Stimulated activated naive B cell treated with anti-CD40 and anti-IgM and Interleukin-4, amounts not matched to agents 10 μg/mL and 1 μg/mL and 100 μg/mL, for 72 hours (primary cell): ENCODE data around the gene PRKG1.
"Not testable (repeated sequence)": the region's sequence is repeated elsewhere in the genome, so short reads cannot be mapped to it uniquely, and the experiment has no call there.

Source experiments
- ATAC-seq, 2 donors: fragments of 150-1000 bp; cut with Tn5 transposase; replicated peaks; 2 replicates each; pipeline ENCODE4 v1.10.0; 2021; ENCODE audit warnings: moderate library complexity in 1 of 2
- DNase-seq: peaks from one replicate; pipeline ENCODE4 v3.0.0; 2021
- H3K27ac Mint-ChIP-seq: one replicate; pipeline ENCODE4 v1.8.0; 2022; ENCODE audit warnings: mild to moderate bottlenecking, mixed read lengths
- H3K27me3 Mint-ChIP-seq, 2 donors: one replicate each; pipeline ENCODE4 v1.8.0; 2022; ENCODE audit warnings: mixed read lengths in 2 of 2
- H3K36me3 Mint-ChIP-seq, 2 donors: one replicate each; pipeline ENCODE4 v1.8.0; 2022; ENCODE audit warnings: mixed read lengths in 2 of 2, mild to moderate bottlenecking in 1 of 2
- H3K4me1 Mint-ChIP-seq, 2 donors: one replicate each; pipeline ENCODE4 v1.8.0; 2022; ENCODE audit warnings: mixed read lengths in 2 of 2, mild to moderate bottlenecking in 1 of 2
- H3K4me3 Mint-ChIP-seq, 2 donors: one replicate each; pipeline ENCODE4 v1.8.0; 2022; ENCODE audit warnings: mild to moderate bottlenecking in 2 of 2, mixed read lengths in 2 of 2, moderate library complexity in 1 of 2
- H3K9me3 Mint-ChIP-seq, 2 donors: one replicate each; pipeline ENCODE4 v1.8.0; 2022; ENCODE audit warnings: mixed read lengths in 2 of 2, mild to moderate bottlenecking in 1 of 2

PRKG1 gene

DNA sequence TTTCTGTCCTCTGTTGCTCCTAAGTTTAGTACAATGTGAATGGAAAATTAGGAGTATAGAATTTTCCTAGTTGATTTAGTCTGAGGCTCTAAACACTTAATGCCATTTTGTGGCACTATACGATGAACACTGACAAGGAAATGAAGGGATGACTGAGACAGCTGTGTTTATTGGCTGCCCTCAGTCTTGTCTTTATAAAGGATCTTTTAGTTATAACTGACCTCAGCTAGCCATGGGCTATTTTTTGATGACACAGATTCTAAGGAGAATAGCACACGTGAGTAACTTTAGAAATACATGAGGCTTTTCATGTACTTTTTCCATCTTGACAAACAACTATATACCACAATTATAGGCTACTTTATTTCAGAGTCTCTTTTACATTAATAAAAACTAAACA lies 113.7 kb downstream of the PRKG1 start:
- Mint-ChIP-seq H3K4me1 (no peaks in the 10 kb centered on the region), H3K9me3 (no peaks in the 10 kb centered on the region), H3K4me3 (no peak overlapping the region), H3K27ac (no peak overlapping the region), H3K27me3 (no peaks in the 10 kb centered on the region), H3K36me3 (no peaks in the 10 kb centered on the region)
- DNase-seq (no peak), ATAC-seq (no peak)

DNA sequence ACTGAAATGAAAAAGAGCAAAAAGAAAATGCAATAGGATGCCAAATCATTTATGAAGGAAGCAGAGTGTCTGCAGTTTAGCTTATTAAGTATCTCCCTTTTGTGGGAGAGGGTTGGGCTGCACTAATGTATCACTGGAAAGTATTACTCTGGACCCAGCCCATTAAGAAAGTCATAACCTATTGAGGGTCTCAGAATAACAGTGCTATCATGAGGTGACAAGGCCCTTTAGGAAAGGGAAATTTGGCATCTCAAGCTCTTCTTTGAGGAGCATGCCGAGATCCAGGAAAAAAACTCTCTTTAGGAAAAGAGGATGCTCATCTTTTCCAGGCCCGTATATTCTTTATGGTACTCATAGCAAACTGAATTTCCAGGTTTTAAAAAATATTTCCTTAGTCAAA lies 114.6 kb downstream of the PRKG1 start:
- DNase-seq: no peak
- Mint-ChIP-seq H3K9me3 (no peaks in the 10 kb centered on the region), H3K36me3 (no peaks in the 10 kb centered on the region), H3K27me3 (no peaks in the 10 kb centered on the region), H3K4me1 (no peaks in the 10 kb centered on the region), H3K4me3 (no peak overlapping the region), H3K27ac (no peak overlapping the region)
- no peak for ATAC-seq

DNA sequence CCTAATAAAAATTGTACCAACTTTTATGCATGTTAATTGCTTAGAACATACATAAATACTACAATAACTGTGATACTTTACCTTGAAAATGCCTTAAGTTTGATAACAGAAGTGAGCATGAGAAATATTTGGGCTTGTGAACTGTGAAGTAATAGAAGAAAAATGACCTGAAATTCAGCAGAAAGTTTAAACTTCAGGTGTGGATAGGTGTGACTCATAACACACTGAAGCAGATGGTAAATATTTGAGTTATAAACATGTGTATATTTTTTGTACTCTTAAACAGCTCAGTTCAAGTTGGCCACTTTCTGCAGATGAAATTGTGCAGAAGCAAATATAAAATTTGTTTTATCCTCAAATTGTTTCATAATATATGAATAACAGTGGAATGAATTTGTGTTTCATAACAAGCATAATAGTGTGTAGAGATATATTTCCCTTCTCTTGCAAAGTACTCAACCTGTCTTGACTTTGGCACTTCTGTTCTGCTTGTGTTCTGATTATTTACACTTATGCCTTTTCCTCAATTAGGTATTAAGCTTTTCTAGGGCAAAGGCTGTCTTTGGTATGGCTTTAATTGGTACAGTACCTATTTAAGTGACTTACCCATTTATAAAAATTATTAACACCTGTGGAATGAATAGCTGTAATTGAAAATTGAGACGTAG lies 122.4 kb downstream of the PRKG1 start:
- DNase-seq (no peak), ATAC-seq (no peak)
- no peaks in the 10 kb centered on the region for H3K9me3 Mint-ChIP-seq
- no peaks in the 10 kb centered on the region for H3K4me1 Mint-ChIP-seq
- H3K4me3 Mint-ChIP-seq: no peak overlapping the region
- H3K36me3 Mint-ChIP-seq: no peaks in the 10 kb centered on the region
- no peaks in the 10 kb centered on the region for H3K27me3 Mint-ChIP-seq
- no peak overlapping the region for H3K27ac Mint-ChIP-seq

DNA sequence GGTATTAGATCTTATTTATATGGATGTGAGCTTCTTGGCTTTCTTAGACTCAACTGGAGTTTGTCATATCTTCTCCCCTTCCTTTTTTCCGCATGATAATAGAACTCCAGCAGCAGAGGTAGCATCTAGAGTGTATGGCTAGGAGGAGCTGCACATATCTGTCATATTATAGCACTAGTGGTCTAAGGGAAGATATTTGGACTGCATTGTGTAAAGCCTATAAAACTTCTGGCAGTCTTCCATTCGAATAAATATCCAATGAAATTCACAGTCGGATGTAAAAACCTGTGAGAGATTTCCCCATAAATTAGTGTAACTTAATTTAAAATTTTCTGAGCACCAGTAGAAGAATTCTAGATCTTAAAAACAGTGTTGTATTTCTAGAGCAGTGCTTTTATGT lies 123.9 kb downstream of the PRKG1 start:
- ATAC-seq (no peak), DNase-seq (no peak)
- Mint-ChIP-seq H3K9me3 (no peaks in the 10 kb centered on the region), H3K27ac (no peak overlapping the region), H3K4me3 (no peak overlapping the region), H3K27me3 (no peaks in the 10 kb centered on the region), H3K4me1 (no peaks in the 10 kb centered on the region), H3K36me3 (no peaks in the 10 kb centered on the region)

DNA sequence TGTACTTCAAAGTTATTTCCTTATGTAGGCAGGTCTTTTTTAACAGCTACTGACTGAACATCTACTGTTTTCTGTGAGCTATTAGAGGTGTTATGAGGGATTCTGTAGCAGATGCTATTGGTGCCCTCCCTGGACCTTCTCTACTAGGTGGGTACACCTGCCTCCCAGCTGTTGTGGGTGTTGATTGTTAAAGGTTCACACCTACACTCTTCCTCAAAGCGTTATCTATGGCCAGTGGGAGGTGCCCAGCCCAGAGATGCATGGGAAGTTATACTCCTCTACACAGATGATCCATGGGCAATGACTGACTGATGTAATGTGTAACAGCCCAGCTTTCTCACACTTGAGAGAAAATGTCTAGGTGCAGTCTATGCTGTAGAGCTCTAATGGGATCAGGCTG lies 127.7 kb downstream of the PRKG1 start:
- no peaks in the 10 kb centered on the region for H3K9me3 Mint-ChIP-seq
- H3K4me1 Mint-ChIP-seq: no peaks in the 10 kb centered on the region
- H3K4me3 Mint-ChIP-seq: no peak overlapping the region
- ATAC-seq (no peak), DNase-seq (no peak)
- no peaks in the 10 kb centered on the region for H3K27me3 Mint-ChIP-seq
- no peaks in the 10 kb centered on the region for H3K36me3 Mint-ChIP-seq
- no peak overlapping the region for H3K27ac Mint-ChIP-seq

DNA sequence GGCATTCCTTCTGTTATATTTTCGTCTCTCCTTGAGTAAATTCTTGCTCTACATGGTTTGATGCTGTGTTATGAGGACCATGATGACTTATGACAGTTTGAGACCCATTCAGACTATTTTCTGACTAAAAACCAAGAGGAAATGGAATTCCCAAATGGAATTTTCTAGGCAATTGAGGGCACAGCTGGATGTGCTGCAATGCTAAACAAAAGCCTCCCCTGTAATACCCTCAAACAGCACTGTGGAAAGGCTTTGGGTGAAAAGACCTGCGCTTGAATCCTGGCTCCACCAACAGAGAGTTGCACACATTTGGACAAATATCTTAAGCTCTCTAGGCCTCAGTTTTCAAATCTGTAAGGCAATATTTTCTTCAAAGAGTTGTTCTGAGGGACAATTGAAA lies 129.1 kb downstream of the PRKG1 start:
- DNase-seq (no peak), ATAC-seq (no peak)
- Mint-ChIP-seq H3K9me3 (no peaks in the 10 kb centered on the region), H3K4me1 (no peaks in the 10 kb centered on the region), H3K27me3 (no peaks in the 10 kb centered on the region), H3K36me3 (no peaks in the 10 kb centered on the region), H3K4me3 (no peak overlapping the region), H3K27ac (no peak overlapping the region)

DNA sequence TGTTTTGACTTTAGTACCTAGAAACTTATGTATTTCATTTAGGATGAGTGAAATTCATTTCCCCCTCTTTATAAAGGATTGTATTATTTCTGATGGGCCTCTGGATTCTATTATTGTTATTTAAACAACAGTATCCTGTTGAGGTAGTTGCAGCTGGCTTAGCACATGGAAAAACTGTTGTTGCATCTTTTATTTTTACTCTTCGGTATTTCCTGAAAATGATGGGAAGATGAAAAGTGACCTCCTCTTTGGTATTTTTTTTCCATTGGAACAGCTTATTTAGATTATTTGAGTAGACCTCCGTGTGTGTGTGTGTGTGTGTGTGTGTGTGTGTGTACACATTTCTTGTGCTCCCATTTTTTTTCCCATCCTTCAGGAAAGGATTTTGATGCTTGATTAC lies 129.8 kb downstream of the PRKG1 start:
- Mint-ChIP-seq H3K36me3 (no peaks in the 10 kb centered on the region), H3K4me3 (no peak overlapping the region), H3K9me3 (no peaks in the 10 kb centered on the region), H3K27ac (no peak overlapping the region), H3K27me3 (no peaks in the 10 kb centered on the region), H3K4me1 (no peaks in the 10 kb centered on the region)
- no peak for DNase-seq
- no peak for ATAC-seq

DNA sequence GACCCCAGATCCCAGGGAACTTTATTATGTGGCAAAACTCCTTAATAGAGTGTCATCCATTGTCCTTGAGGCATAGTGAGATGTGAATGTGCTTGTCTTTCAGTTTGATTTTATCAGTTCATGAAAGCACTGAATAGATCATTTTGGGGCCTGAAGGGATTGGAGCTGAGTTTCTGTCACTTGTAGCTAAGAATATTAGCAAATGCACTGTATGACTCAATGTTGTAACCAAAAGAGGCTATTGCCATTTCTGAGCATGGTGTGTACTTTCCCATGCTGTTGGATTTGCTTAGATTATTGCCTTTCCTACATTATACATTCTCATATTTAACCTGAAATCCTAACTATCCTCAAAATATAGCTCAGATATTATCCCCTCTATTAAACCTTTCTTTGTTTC lies 130.4 kb downstream of the PRKG1 start:
- Mint-ChIP-seq H3K4me1 (no peaks in the 10 kb centered on the region), H3K27ac (no peak overlapping the region), H3K4me3 (no peak overlapping the region), H3K36me3 (no peaks in the 10 kb centered on the region), H3K9me3 (no peaks in the 10 kb centered on the region), H3K27me3 (no peaks in the 10 kb centered on the region)
- no peak for DNase-seq
- no peak for ATAC-seq

DNA sequence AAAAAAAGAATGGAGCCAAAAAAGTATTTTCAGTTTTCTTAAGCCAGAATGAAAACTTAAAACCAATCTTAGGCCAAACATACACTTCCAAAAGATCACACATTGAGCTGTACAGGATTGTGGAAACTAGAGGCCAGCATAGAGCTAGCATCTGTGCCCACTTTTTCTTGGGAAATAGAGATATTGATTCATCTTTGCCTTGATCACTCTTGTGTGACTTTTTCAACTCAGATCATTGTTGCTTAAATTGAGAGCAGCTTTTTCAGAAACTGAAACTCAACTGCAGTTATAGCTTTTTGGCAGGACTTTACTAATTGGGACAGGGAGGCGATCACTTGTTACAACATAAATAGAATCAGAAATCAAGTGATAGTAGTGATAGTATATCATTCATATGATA lies 132.2 kb downstream of the PRKG1 start:
- Mint-ChIP-seq H3K9me3 (no peaks in the 10 kb centered on the region), H3K27ac (no peak overlapping the region), H3K4me1 (no peaks in the 10 kb centered on the region), H3K36me3 (no peaks in the 10 kb centered on the region), H3K27me3 (no peaks in the 10 kb centered on the region), H3K4me3 (no peak overlapping the region)
- ATAC-seq (no peak), DNase-seq (no peak)

DNA sequence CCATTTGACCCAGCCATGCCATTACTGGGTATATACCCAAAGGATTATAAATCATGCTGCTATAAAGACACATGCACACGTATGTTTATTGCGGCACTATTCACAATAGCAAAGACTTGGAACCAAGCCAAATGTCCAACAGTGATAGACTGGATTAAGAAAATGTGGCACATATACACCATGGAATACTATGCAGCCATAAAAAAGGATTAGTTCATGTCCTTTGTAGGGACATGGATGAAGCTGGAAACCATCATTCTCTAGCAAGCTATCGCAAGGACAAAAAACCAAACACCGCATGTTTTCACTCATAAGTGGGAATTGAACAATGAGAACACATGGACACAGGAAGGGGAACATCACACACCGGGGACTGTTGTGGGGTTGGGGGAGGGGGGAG lies 138.7 kb downstream of the PRKG1 start:
- DNase-seq, H3K36me3 Mint-ChIP-seq, ATAC-seq, H3K4me3 Mint-ChIP-seq, H3K9me3 Mint-ChIP-seq, H3K4me1 Mint-ChIP-seq, H3K27me3 Mint-ChIP-seq, H3K27ac Mint-ChIP-seq: not testable (repeated sequence)

DNA sequence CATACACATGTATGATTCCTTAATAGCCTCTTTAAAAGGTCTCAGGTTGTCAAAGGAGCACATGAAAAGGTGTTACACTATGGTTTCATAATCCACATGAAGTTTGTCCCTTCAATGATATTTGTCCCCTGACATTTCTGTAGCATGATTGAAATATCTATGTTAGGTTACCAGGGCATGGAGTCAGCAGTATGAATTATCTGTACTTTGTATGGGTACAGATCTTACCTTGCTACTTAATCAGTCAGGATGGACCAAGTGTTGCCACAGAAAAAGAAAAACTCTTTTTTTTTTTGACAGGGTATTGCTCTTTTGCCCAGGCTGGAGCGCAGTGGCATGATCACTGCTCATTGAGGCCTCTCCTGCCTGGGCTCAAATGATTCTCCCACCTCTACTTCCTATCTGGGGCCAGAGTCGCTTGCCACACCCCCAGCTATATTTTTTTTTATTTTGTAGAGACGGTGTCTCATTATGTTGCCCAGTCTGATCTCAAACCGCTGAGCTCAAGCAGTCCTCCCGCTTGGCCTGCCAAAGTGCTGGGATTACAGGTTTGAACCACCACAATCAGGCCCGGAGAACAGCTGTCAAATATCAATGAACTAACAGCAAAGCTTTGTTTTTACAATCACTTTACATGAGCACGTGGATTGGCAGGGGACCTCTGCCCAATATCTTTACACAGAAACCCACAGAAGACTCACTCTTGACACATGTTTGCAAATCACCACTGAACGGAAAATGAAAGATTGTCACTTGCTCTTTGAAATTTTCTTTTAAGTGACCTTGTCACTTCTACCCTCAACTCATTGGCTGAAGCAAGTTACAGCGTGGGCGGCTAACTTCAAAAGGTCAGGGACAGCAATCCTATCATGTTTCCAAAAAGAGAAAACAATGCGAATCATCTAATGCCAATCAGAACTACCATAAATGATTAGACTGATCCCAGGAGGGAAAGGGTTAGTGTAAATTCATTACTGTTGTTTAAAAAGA lies 140.2 kb downstream of the PRKG1 start:
- Mint-ChIP-seq H3K27me3 (no peaks in the 10 kb centered on the region), H3K4me1 (no peaks in the 10 kb centered on the region), H3K9me3 (peaks cover 0 to 4% of the 10 kb centered on the region in 2 donors), H3K4me3 (no peak overlapping the region), H3K27ac (no peak overlapping the region), H3K36me3 (no peaks in the 10 kb centered on the region)
- DNase-seq (no peak), ATAC-seq (no peak)

DNA sequence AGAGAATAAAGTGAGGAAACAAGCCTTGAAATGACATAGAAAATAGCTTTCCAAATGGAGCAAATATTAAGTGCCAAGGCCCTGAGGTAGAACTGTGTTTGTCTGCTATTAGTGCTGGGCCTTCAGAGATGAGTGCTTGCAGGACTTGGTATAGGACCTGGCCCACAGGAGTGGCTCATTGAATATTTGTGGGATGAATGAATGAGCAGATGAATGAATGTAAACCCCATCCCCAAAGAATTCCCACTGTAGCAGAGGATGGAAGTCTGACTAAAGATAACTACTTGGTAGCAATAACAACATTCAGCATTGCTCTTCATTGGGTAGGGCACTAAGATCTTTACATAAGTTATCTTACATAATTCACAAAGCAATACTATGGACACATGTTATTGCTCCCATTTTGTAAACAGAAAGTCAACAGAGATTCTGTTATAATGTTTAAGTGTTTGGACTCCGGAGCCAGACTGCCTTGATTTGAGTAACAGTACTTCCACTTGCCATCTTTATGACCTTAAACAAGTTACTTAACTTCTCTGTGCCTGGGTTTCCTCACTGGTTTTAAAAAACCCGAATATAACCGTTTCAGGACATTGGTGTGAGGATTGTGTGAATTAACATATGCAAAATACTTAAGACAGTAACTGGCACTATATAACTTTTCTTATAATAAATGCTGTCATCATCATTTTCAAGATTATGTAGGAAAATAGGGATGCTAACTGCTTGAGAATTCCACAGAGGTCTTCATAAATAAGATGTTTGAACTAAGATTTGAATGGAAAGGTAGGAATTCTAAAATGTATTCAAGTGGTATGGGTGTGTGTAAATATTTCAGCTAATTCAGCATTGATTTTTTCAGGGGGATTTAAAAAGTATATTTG lies 141.9 kb downstream of the PRKG1 start:
- Mint-ChIP-seq H3K27me3 (no peaks in the 10 kb centered on the region), H3K27ac (no peak overlapping the region), H3K4me1 (no peaks in the 10 kb centered on the region), H3K4me3 (no peak overlapping the region), H3K36me3 (no peaks in the 10 kb centered on the region), H3K9me3 (peaks cover 0 to 4% of the 10 kb centered on the region in 2 donors)
- DNase-seq (no peak), ATAC-seq (no peak)

DNA sequence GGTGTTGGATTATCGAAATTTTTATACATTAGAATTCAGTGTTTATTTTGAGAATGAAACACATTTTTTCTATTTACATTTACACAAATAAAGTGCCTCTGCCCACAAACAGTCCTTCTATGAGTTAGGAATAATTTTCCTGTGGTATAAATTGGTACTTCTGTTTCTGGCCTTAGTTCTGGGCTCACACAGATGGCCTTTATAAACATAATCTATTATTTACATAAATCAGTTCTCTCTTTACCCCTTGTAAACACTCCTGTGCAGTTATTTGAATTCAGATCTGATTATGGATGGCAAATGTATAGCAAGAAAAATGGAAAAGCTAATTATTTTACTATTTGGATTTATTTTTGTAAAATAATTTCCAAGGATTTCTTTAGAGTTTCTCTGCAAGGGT lies 143.2 kb downstream of the PRKG1 start:
- Mint-ChIP-seq H3K27ac (no peak overlapping the region), H3K36me3 (no peaks in the 10 kb centered on the region), H3K9me3 (peaks cover 0 to 2% of the 10 kb centered on the region in 2 donors), H3K4me3 (no peak overlapping the region), H3K27me3 (no peaks in the 10 kb centered on the region), H3K4me1 (no peaks in the 10 kb centered on the region)
- ATAC-seq: no peak
- DNase-seq: no peak

DNA sequence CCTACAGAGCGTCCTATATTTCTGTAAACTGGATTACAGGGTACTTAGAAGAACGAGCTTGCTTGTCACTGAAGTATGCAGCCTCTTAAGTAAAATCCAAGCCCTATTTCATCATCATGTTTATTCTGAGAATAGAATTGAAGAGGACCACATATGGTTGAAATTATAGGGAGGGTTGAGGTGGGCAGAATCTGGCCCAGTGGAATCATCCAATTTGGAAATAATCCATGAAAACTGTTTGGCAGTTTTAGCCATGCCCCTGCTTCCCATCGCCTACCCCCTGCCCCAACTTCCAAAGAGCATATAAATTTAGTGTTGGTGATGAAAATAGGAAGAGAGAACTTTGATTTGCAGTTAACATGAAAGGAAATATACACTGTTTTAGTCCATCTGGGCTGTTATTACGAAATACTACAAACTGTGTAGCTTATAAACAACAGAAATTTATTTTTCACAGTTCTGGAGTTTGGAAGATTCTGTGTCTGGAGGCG lies 150.4 kb downstream of the PRKG1 start:
- H3K27ac Mint-ChIP-seq: no peak overlapping the region

More for the DNA sequence above, 150.4 kb downstream of the PRKG1 start:
- Mint-ChIP-seq H3K4me3 (no peak overlapping the region), H3K9me3 (no peaks in the 10 kb centered on the region), H3K27me3 (no peaks in the 10 kb centered on the region), H3K4me1 (no peaks in the 10 kb centered on the region), H3K36me3 (no peaks in the 10 kb centered on the region)
- ATAC-seq (no peak), DNase-seq (no peak)
